ES-I3 (cell line): ENCODE measurements around the gene GPATCH8.
A peak's percentile ranks its signal among the peaks of the same experiment; 100 is the strongest.

Source experiments
- H3K36me3 ChIP-seq: 2 replicates; pipeline ENCODE4 v1.6.1; 2013; ENCODE audit warnings: mild to moderate bottlenecking, low read length, control low read depth, moderate library complexity; ENCODE audit not compliant: insufficient read depth
- H3K4me1 ChIP-seq: 2 replicates; pipeline ENCODE4 v1.6.1; 2013; ENCODE audit warnings: mild to moderate bottlenecking, control low read depth, low read length; ENCODE audit not compliant: insufficient read depth
- H3K9ac ChIP-seq: 2 replicates; pipeline ENCODE4 v1.6.1; 2013; ENCODE audit warnings: low read depth, mild to moderate bottlenecking, low read length, moderate library complexity
- H3K9me3 ChIP-seq: 2 replicates; pipeline ENCODE4 v1.6.1; 2013; ENCODE audit warnings: mild to moderate bottlenecking, low read length, moderate library complexity; ENCODE audit not compliant: control insufficient read depth, insufficient read depth

The GPATCH8 gene

GRCh38 chr17:44501866-44502375, 1.3 kb downstream of the GPATCH8 start:
- peak overlapping the region; percentile 95 for H3K9ac ChIP-seq
- peaks cover 8% of the 10 kb centered on the region for H3K4me1 ChIP-seq
- no peaks in the 10 kb centered on the region for H3K36me3 ChIP-seq
- no peaks in the 10 kb centered on the region for H3K9me3 ChIP-seq

DNA sequence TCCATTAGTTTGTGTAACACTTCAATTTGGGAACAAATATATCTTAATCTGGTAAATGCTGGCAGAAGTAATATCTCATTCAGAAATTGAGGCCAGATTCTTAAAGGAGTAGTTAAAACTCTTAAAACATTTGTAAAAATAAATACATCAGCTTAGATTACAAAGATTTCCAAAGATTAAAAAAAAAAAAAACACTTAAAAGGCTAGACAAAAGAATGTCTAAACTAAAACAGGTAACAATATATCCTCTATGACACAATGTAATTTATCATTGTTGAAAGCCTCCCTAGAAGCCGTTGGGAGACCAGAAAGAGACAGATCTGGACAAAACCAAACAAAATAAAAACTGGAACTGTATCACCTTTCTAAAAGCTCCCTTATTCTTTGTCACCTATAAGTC, 3.5 kb downstream of the GPATCH8 start:
- H3K9ac ChIP-seq: no peak overlapping the region

GRCh38 chr17:44496815-44497214, 6.4 kb downstream of the GPATCH8 start:
- Histone ChIP-seq H3K36me3 (no peaks in the 10 kb centered on the region), H3K4me1 (peaks cover 8% of the 10 kb centered on the region), H3K9me3 (no peaks in the 10 kb centered on the region), H3K9ac (no peak overlapping the region)

More for the DNA sequence above, 3.5 kb downstream of the GPATCH8 start:
- Histone ChIP-seq H3K4me1 (peaks cover 8% of the 10 kb centered on the region), H3K36me3 (no peaks in the 10 kb centered on the region), H3K9me3 (no peaks in the 10 kb centered on the region)

GRCh38 chr17:44493339-44493738, 9.9 kb downstream of the GPATCH8 start:
- Histone ChIP-seq H3K9ac (no peak overlapping the region), H3K4me1 (no peaks in the 10 kb centered on the region), H3K36me3 (no peaks in the 10 kb centered on the region), H3K9me3 (no peaks in the 10 kb centered on the region)

GRCh38 chr17:44492706-44493272, 10.4 kb downstream of the GPATCH8 start:
- H3K9ac ChIP-seq: no peak overlapping the region

GRCh38 chr17:44489581-44489980, 13.6 kb downstream of the GPATCH8 start:
- Histone ChIP-seq H3K36me3 (no peaks in the 10 kb centered on the region), H3K9me3 (no peaks in the 10 kb centered on the region), H3K9ac (no peak overlapping the region), H3K4me1 (peaks cover 7% of the 10 kb centered on the region; the same call in 1 of the 2 replicates)

More at GRCh38 chr17:44492706-44493272, 10.4 kb downstream of the GPATCH8 start:
- no peaks in the 10 kb centered on the region for H3K9me3 ChIP-seq
- no peaks in the 10 kb centered on the region for H3K36me3 ChIP-seq
- H3K4me1 ChIP-seq: no peaks in the 10 kb centered on the region

- Histone ChIP-seq H3K9ac (no peak overlapping the region), H3K9me3 (no peaks in the 10 kb centered on the region), H3K4me1 (peaks cover 7% of the 10 kb centered on the region; the same call in 1 of the 2 replicates), H3K36me3 (no peaks in the 10 kb centered on the region; the same call in 1 of the 2 replicates)
Measured at GRCh38 chr17:44487170-44487569, 16.0 kb downstream of the GPATCH8 start.

GRCh38 chr17:44473367-44473766, 29.8 kb downstream of the GPATCH8 start:
- 0 out of 2 replicates have a peak, but pooled peaks cover 2% of the 10 kb centered on the region for H3K36me3 ChIP-seq
- no peaks in the 10 kb centered on the region for H3K4me1 ChIP-seq
- no peak overlapping the region for H3K9ac ChIP-seq
- no peaks in the 10 kb centered on the region for H3K9me3 ChIP-seq

DNA sequence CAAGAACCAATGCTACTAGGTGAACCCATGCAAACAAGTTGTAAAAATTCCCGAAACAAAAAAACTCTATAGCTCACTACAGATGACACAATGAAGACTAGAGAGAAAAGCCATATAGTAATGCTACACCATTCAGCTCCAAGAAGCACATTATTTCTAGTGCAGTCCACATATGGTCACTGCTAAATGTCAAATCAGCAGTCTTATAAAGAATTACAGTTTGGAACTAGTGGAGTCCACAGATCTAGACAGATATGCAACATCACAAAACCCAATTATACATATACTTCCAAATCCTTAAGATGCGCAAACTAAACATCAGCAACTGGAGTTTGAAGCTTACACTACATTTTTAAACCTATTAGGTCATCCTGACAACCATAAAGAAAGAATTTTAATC, 33.5 kb downstream of the GPATCH8 start:
- no peak overlapping the region for H3K9ac ChIP-seq
- H3K4me1 ChIP-seq: peaks cover 4% of the 10 kb centered on the region; the same call in 1 of the 2 replicates
- no peaks in the 10 kb centered on the region for H3K9me3 ChIP-seq
- peaks cover 2% of the 10 kb centered on the region; the same call in 1 of the 2 replicates for H3K36me3 ChIP-seq

DNA sequence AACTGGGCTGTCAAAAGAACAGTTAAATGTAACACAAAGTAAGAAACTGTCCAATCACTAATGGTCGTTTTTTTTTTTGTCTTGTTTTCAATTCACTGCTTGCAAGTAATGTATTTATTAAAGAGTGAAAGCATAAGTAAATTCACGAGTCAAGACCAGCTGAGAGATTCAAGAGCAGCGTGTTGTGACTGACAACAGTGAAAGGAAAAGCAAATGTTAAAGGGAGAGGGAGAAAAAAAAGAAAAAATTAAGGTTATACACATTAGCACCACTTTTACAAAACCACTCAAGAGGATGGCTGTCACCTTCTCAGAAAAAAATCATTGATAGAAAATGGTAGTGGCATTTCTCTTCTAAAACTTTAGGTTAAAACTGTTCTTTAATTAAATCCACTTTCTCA, 36.1 kb downstream of the GPATCH8 start:
- no peaks in the 10 kb centered on the region for H3K9me3 ChIP-seq
- no peaks in the 10 kb centered on the region; the same call in 1 of the 2 replicates for H3K36me3 ChIP-seq
- no peak overlapping the region for H3K9ac ChIP-seq
- peaks cover 4% of the 10 kb centered on the region; the same call in 1 of the 2 replicates for H3K4me1 ChIP-seq

DNA sequence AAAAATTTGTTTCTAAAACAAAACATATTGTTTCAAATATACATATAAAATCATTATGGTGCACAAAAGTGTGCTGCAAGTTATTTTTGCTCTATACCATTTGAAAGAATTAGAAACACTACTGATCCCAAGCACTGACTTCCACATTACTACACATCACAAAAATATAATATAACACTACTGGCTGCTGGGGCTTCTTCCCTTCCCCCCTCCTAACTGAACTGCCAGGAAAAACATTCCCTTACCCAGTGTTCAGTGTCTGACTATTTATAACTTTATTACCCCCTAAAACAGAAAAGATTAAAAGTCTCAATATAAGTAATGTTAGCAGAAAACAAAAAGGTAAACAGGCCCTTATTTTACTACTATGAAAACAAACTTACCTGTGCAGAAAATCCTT, 36.9 kb downstream of the GPATCH8 start:
- Histone ChIP-seq H3K36me3 (no peaks in the 10 kb centered on the region; the same call in 1 of the 2 replicates), H3K4me1 (peaks cover 4% of the 10 kb centered on the region; the same call in 1 of the 2 replicates), H3K9me3 (no peaks in the 10 kb centered on the region), H3K9ac (no peak overlapping the region)

DNA sequence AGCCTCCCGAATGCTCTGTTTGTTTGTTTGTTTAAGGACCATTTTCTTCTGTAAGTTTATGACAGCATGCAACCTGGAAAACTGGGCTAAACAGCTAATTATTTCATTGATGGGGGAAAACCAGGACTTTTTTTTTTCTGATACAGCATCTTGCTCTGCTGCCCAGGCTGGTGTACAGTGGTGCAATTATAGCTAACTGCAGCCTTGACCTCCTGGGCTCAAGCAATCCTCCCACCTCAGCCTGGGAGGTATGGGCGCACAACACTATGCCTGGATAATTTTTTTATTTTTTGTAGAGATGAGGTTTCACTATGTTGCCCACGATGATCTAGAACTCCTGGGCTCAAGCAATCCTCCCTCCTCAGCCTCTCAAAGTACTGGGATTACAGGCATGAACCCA, 37.3 kb downstream of the GPATCH8 start:
- H3K4me1 ChIP-seq: peaks cover 4% of the 10 kb centered on the region; the same call in 1 of the 2 replicates
- no peaks in the 10 kb centered on the region; the same call in 1 of the 2 replicates for H3K36me3 ChIP-seq
- H3K9ac ChIP-seq: no peak overlapping the region
- H3K9me3 ChIP-seq: no peaks in the 10 kb centered on the region

DNA sequence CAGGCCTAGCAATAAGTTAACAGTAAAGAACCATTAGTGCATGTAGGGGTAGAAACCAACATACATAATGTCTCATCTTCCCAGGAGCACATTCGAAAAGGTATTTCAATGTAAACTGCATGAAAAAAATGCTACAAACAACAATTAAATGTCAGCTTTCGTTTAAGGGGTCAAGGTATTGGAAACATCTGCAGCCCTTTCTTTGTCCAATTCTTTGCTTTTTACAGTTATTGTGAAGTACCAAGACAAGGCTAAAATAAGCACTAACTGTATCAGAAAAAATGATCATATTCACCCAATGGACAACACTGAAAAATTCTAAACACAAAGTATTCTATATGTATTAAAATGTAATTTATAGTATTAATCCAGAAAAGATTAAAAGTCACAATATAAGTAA, 37.9 kb downstream of the GPATCH8 start:
- H3K36me3 ChIP-seq: no peaks in the 10 kb centered on the region; the same call in 1 of the 2 replicates
- H3K9me3 ChIP-seq: no peaks in the 10 kb centered on the region
- peaks cover 4% of the 10 kb centered on the region; the same call in 1 of the 2 replicates for H3K4me1 ChIP-seq
- H3K9ac ChIP-seq: no peak overlapping the region

DNA sequence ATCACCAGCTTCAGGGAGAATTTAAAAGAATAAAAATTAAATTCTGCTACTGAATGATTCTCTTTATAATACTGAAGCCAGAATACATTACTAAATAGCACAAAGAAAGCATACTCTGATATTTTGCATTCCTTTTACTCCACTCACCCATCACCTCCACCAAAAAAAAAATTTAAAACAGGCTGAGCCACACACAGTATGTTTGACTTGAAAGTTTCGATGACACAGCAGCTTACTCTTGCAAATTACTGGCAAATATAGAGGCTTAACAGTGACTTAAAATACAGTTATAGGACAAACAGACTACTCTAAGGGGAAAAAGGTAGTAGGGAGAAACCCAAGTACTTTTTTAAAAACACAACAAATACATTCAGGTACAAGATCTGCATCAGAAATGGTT, 39.2 kb downstream of the GPATCH8 start:
- H3K9ac ChIP-seq: no peak overlapping the region
- no peaks in the 10 kb centered on the region for H3K9me3 ChIP-seq
- H3K36me3 ChIP-seq: no peaks in the 10 kb centered on the region; the same call in 1 of the 2 replicates
- peaks cover 4% of the 10 kb centered on the region; the same call in 1 of the 2 replicates for H3K4me1 ChIP-seq

DNA sequence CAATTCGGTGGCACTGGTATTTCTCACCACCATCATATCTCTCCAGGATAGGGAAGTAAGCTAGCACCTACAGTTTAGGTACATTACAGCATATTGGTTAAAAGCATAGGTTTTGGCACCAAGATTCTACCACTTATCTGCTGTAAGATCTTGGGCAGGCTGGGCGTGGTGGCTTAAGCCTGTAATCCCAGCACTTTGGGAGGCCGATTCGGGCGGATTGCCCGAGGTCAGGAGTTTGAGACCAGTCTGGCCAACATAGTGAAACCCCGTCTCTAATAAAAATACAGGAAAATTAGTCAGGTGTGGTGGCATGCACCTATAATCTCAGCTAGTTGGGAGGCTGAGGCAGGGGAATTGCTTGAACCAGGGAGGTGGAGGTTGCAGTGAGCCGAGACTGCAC, 51.4 kb downstream of the GPATCH8 start:
- no peaks in the 10 kb centered on the region for H3K36me3 ChIP-seq
- H3K9me3 ChIP-seq: no peaks in the 10 kb centered on the region
- H3K4me1 ChIP-seq: no peaks in the 10 kb centered on the region
- no peak overlapping the region for H3K9ac ChIP-seq
